BLaER1 treated with 17β-estradiol and CSF1 and Interleukin-3, amounts not matched to agents 10 nM and 100 nM (cell line): ENCODE results near the gene USP26.
A peak's percentile ranks its signal among the peaks of the same experiment; 100 is the strongest.
"Not testable (repeated sequence)": the region's sequence is repeated elsewhere in the genome, so short reads cannot be mapped to it uniquely, and the experiment has no call there.

Source experiments
- H3K27ac ChIP-seq, 11 experiments: shearing (Covaris generic); formaldehyde crosslinking; 2 replicates each; pipeline ENCODE4 v1.8.1; 2022
- H3K27me3 ChIP-seq, 11 experiments: shearing (Covaris generic); formaldehyde crosslinking; 2 replicates each; pipeline ENCODE4 v1.8.1; 2022
- H3K36me3 ChIP-seq, 11 experiments: shearing (Covaris generic); formaldehyde crosslinking; 2 replicates each; pipeline ENCODE4 v1.8.1; 2022
- H3K4me1 ChIP-seq, 10 experiments: shearing (Covaris generic); formaldehyde crosslinking; 2 replicates each; pipeline ENCODE4 v1.8.1; 2022
- H3K4me2 ChIP-seq, 11 experiments: shearing (Covaris generic); formaldehyde crosslinking; 2 replicates each; pipeline ENCODE4 v1.8.1; 2022
- H3K4me3 ChIP-seq, 10 experiments: shearing (Covaris generic); formaldehyde crosslinking; 2 replicates each; pipeline ENCODE4 v1.8.1; 2022
- H3K9ac ChIP-seq, 11 experiments: shearing (Covaris generic); formaldehyde crosslinking; 2 replicates each; pipeline ENCODE4 v1.8.1; 2022
- H3K9me3 ChIP-seq, 11 experiments: shearing (Covaris generic); formaldehyde crosslinking; replicated peaks in 1 of 11; 2 replicates each; pipeline ENCODE4 v1.8.1; 2022
- H4K20me1 ChIP-seq, 11 experiments: shearing (Covaris generic); formaldehyde crosslinking; 2 replicates each; pipeline ENCODE4 v1.8.1; 2022
- Cebpa-rat ChIP-seq, 11 experiments: shearing (Covaris generic); IDR thresholded peaks; 2 replicates each; pipeline ENCODE4 v1.8.1; 2022

Gene USP26

DNA sequence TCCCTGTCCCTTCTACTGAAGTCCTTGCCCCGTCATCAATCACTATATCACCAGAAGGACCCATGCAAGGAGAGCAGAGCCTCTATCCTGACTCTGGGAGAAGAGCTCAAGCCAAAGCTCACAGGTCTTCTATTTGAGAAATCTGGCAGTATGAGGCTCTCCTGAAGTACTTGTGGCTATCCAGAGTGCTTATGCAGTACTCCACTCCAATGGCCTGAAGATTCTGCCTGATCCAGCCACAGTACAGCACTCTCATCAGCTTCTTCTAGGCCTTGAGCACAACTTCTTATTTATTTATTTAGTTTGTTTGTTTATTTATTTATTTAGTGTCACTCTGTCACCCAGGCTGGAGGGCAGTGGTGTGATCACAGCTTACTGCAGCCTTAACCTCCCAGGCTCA lies 13.0 kb downstream of the USP26 start:
- no peak for TF ChIP-seq Cebpa-rat (IDR thresholded peaks at IDR 0.05)
- peaks cover 96 to 100% (median 100%) of the 10 kb centered on the region in 11 experiments for H3K27me3 ChIP-seq
- H3K4me3 ChIP-seq: no peak overlapping the region
- no peak overlapping the region for H3K27ac ChIP-seq
- H3K9ac ChIP-seq: no peak overlapping the region
- H3K9me3 ChIP-seq: no peaks in the 10 kb centered on the region
- H3K4me1 ChIP-seq: no peaks in the 10 kb centered on the region
- no peaks in the 10 kb centered on the region; a peak in 1 of 22 replicates for H4K20me1 ChIP-seq
- no peak overlapping the region for H3K4me2 ChIP-seq
- no peaks in the 10 kb centered on the region for H3K36me3 ChIP-seq

DNA sequence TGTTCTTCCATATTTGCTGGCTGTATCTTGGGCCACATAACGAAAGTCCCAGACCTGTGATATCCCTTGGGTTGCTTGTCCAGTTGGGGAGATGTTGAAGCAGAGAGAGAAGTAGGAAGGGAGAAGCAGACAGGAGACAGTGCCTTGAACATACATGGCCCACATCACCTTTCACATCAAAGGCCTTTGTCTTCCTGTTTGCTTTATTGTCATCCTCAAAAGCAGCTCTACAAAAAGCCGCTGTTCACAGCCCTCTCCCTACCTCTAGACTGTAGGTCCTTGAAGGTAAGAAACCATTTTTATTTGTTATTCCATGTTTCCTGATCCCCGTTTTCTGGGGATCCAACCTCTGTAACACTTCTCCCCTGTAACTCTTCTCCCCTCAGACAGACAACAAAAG lies 14.9 kb downstream of the USP26 start:
- Histone ChIP-seq H3K9ac (no peak overlapping the region), H3K4me3 (no peak overlapping the region), H3K9me3 (peaks cover 0 to 11% (median 0%) of the 10 kb centered on the region in 11 experiments; a peak in 3 of 22 replicates), H3K4me1 (no peaks in the 10 kb centered on the region), H3K36me3 (no peaks in the 10 kb centered on the region), H4K20me1 (no peaks in the 10 kb centered on the region; a peak in 1 of 22 replicates), H3K4me2 (no peak overlapping the region), H3K27me3 (peaks cover 98 to 100% (median 100%) of the 10 kb centered on the region in 11 experiments), H3K27ac (no peak overlapping the region)
- TF ChIP-seq Cebpa-rat (IDR thresholded peaks at IDR 0.05): no peak

DNA sequence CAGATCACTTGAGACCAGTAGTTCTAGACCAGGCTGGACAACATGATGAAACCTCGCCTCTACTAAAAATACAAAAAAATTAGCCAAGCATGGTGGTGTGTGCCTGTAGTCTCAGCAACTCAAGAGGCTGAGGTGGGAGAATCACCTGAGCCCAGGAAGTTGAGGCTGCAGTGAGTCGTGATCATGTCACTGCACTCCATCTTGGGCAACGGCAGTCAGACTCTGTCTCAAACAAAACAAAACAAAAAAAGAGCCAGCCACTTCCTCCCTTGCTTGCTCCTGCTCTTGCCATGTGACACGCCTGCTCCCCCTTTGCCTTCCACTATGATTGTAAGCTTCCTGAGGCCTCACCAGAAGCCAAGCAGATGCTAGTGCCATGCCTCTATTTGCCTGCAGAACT lies 19.1 kb downstream of the USP26 start:
- Histone ChIP-seq H3K27me3 (peaks cover 99 to 100% (median 100%) of the 10 kb centered on the region in 11 experiments), H3K9me3 (peaks cover 0 to 16% (median 0%) of the 10 kb centered on the region in 11 experiments; a peak in 4 of 22 replicates)
- not testable (repeated sequence) for H3K9ac ChIP-seq, H4K20me1 ChIP-seq, H3K36me3 ChIP-seq, H3K4me3 ChIP-seq, H3K27ac ChIP-seq, H3K4me1 ChIP-seq, H3K4me2 ChIP-seq

DNA sequence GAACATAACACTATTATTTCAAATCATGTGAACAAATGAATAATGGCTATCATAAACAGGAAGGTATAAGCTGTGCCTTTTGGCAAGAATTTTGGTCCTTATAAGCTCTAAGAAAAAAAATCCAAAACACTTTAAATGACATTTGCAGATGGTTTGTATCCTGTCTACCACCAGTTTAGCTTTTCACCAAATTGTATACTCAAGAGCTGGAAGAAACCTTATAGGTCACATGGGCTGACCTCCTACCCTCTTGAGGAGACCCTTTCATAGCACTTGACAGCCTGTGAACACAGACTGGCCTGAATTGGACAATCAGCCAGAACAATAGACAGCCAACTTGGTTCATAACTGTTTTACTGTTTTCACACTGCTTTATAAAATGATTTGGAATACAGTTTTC lies 24.3 kb downstream of the USP26 start:
- no peak overlapping the region for H3K4me2 ChIP-seq
- H3K36me3 ChIP-seq: no peaks in the 10 kb centered on the region
- TF ChIP-seq Cebpa-rat (IDR thresholded peaks at IDR 0.05): no peak
- no peak overlapping the region for H3K27ac ChIP-seq
- no peak overlapping the region for H3K9ac ChIP-seq
- H4K20me1 ChIP-seq: no peaks in the 10 kb centered on the region; a peak in 1 of 22 replicates
- H3K27me3 ChIP-seq: peaks cover 98 to 100% (median 100%) of the 10 kb centered on the region in 11 experiments
- H3K4me1 ChIP-seq: no peaks in the 10 kb centered on the region
- H3K9me3 ChIP-seq: peaks cover 0 to 11% (median 0%) of the 10 kb centered on the region in 11 experiments; a peak in 4 of 22 replicates
- H3K4me3 ChIP-seq: no peak overlapping the region

DNA sequence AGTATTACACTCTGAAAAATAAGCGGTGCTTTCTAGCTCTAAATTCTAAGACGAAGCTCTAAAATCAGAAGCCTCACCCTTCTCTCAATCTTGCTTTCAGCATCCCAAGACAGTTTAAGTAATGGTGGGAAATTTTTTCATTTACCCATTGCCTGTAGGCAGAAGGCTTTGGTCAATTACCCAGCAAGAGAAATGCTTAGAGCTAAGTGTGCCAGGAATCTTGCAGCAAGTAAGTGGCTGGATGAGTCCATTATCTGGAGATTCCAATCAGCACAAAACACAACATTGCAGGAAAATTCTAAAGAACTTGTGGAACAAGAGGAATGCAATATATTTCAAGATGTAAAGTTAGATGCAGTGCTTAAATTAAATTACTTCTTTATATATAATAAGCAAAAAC lies 28.4 kb downstream of the USP26 start:
- Histone ChIP-seq H4K20me1 (no peaks in the 10 kb centered on the region; a peak in 1 of 22 replicates), H3K4me1 (no peaks in the 10 kb centered on the region), H3K9me3 (peaks cover 0 to 19% (median 0%) of the 10 kb centered on the region in 11 experiments; a peak in 3 of 22 replicates), H3K9ac (no peak overlapping the region), H3K4me3 (no peak overlapping the region), H3K4me2 (no peak overlapping the region), H3K27me3 (peaks cover 94 to 100% (median 99%) of the 10 kb centered on the region in 11 experiments), H3K36me3 (no peaks in the 10 kb centered on the region), H3K27ac (no peak overlapping the region)
- no peak for TF ChIP-seq Cebpa-rat (IDR thresholded peaks at IDR 0.05)

DNA sequence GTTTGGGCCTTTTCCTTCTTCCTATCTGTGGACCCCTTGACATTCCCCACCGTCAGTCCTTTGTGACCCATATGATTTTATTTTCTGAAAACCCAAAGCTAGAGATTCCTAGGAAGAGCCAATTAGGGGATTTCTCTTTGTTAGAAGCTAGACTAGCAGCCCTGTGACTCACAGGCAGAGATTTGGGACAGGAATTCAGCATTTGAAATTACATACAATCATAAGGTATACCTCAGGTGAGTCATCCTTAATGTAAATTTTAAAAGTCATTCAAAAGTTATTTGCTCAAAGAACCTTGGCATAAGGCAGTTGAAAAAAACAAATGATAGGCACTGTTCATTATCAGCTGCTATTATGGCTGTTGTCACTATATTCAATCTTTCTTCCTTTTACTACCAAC lies 40.6 kb downstream of the USP26 start:
- Histone ChIP-seq H3K9ac (no peak overlapping the region), H3K4me1 (peaks cover 0 to 6% (median 0%) of the 10 kb centered on the region in 10 experiments; a peak in 1 of 20 replicates), H4K20me1 (no peaks in the 10 kb centered on the region; a peak in 3 of 22 replicates), H3K27ac (no peak overlapping the region), H3K4me3 (no peak overlapping the region), H3K36me3 (no peaks in the 10 kb centered on the region), H3K9me3 (peaks cover 0 to 5% (median 0%) of the 10 kb centered on the region in 11 experiments; a peak in 2 of 22 replicates), H3K27me3 (peaks cover 33 to 97% (median 91%) of the 10 kb centered on the region in 11 experiments), H3K4me2 (no peak overlapping the region)
- TF ChIP-seq Cebpa-rat (IDR thresholded peaks at IDR 0.05): no peak

DNA sequence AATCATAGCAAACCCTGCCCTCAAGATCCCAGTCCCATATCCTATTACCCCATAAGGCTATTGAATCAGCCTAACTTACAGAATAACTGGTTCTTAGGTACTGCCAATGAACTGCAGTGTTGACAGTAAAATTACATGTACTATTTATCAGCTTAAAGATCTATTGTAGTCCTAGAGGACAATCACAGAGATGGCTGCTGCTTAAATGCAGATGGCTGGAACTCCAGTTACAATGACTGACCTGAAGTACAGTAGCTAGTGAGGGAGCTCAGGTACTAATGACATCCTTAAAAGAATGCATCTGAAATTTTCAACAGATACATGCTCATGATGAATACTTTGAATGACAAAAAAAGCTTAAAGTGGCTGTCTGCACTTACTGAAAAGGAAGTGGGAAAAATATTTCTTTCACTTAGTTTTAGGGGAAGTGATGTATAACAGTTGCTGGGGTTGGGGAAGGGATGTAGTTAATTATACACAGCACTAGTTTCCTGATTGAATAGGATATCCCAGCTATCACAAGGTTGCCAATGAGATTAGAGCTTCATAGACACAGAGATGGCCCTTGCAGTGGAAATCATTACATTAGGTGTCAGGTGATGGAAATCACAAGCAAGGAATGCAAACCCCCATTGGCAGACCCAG lies 42.0 kb downstream of the USP26 start:
- Histone ChIP-seq H3K4me1 (peaks cover 0 to 6% (median 0%) of the 10 kb centered on the region in 10 experiments; a peak in 1 of 20 replicates), H3K9me3 (peaks cover 0 to 5% (median 0%) of the 10 kb centered on the region in 11 experiments; a peak in 2 of 22 replicates)

DNA sequence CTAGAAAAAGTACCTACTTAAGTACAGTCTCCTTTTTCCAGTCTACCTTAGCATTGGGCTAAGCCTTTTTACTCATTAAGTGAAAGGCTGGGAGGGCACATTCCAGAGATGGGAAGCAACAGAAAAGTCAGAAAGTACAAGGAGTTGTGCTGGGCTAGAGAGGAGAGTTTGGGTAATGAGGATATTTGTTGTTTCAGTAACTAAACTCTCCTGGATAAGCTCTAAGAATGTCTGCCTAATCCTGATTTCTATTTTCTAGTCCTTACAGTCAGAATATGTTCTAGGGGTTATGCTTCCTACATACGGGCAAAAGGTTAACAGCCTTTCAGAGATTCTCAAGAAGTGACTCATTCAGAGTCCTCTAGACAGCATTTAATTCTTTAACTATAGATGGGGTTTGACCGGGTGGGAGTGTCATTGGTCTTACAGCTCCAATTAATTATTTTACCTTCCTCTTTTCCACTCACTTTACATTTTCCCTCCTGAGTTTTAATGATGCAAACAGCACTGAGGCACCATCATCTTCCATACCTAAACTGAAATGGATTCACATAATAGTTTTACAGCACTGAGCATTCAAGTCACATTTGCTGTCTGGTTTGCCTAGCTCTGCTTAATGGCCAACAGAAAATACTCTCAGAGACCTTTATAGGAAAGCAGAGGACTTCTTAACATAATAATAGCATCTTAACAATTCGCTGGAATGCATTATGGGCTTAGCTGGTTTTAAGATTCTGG lies 42.9 kb downstream of the USP26 start:
- H4K20me1 ChIP-seq: no peaks in the 10 kb centered on the region; a peak in 3 of 22 replicates
- no peak for TF ChIP-seq Cebpa-rat (IDR thresholded peaks at IDR 0.05)
- H3K27ac ChIP-seq: no peak overlapping the region
- H3K36me3 ChIP-seq: no peaks in the 10 kb centered on the region
- H3K4me2 ChIP-seq: no peak overlapping the region
- no peak overlapping the region for H3K4me3 ChIP-seq
- peaks cover 0 to 5% (median 0%) of the 10 kb centered on the region in 11 experiments; a peak in 2 of 22 replicates for H3K9me3 ChIP-seq
- peaks cover 0 to 6% (median 0%) of the 10 kb centered on the region in 10 experiments; a peak in 1 of 20 replicates for H3K4me1 ChIP-seq
- H3K27me3 ChIP-seq: peaks cover 13 to 99% (median 95%) of the 10 kb centered on the region in 11 experiments
- H3K9ac ChIP-seq: no peak overlapping the region

More for the DNA sequence above, 42.0 kb downstream of the USP26 start:
- TF ChIP-seq Cebpa-rat (IDR thresholded peaks at IDR 0.05): no peak
- Histone ChIP-seq H3K4me2 (peak overlapping the region in 1 of 11 experiments; percentile 17; a peak in 1 of 22 replicates), H3K27ac (no peak overlapping the region), H4K20me1 (no peaks in the 10 kb centered on the region; a peak in 3 of 22 replicates), H3K9ac (no peak overlapping the region), H3K4me3 (no peak overlapping the region), H3K36me3 (no peaks in the 10 kb centered on the region), H3K27me3 (peaks cover 22 to 99% (median 95%) of the 10 kb centered on the region in 11 experiments)

DNA sequence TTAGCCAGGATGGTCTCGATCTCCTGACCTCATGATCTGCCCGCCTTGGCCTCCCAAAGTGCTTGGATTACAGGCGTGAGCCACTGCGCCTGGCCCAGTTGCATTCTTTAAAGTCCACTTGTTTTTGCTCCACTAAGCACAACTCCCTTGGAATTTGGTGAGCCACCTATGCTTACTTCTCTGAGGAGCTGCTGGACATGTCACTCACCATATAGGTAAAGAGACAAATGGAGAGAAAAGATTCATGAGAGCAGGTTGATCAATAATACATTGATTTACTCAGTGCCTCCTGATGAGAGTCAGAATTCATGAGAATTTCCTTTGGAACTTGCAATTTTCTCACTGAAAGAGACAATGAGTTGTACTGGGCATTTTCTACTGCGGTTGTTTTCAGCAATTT lies 48.2 kb downstream of the USP26 start:
- H3K9me3 ChIP-seq: peaks cover 0 to 13% (median 9%) of the 10 kb centered on the region in 11 experiments; a peak in 9 of 22 replicates
- no peak for TF ChIP-seq Cebpa-rat (IDR thresholded peaks at IDR 0.05)
- H3K9ac ChIP-seq: no peak overlapping the region
- no peak overlapping the region for H3K4me2 ChIP-seq
- no peaks in the 10 kb centered on the region for H3K4me1 ChIP-seq
- no peak overlapping the region for H3K27ac ChIP-seq
- H3K27me3 ChIP-seq: peaks cover 0 to 97% (median 81%) of the 10 kb centered on the region in 11 experiments
- H4K20me1 ChIP-seq: no peaks in the 10 kb centered on the region; a peak in 2 of 22 replicates
- no peak overlapping the region for H3K4me3 ChIP-seq
- no peaks in the 10 kb centered on the region for H3K36me3 ChIP-seq
